Endothelial cell of umbilical vein (primary cell): Measurements from ENCODE around the gene AKR1C4. TPM values are rescaled to one million over a fixed set of nuclear protein-coding genes. Genes with fewer than 3 reads are reported as not detected.

ENCODE experiments used
- BruUV-seq: library from RNA; stranded (reverse); fragments of 400-500 nt; replicated peaks from 2 replicates; lab custom pipeline; 2021; lab: Mats Ljungman, UMichigan
- CTCF ChIA-PET: fragments of 300-600, 350-600 bp; sonication (Branson Sonifier 250); formaldehyde crosslinking; loops from one replicate; lab custom pipeline; 2021; ENCODE audit warnings: antibody characterized with exemption, inconsistent platforms; lab: Charles Lee
- POLR2A ChIA-PET: fragments of 300-600, 350-600 bp; sonication (Branson Sonifier 250); formaldehyde crosslinking; loops from one replicate; lab custom pipeline; 2021; ENCODE audit warnings: antibody characterized with exemption, inconsistent platforms; lab: Charles Lee
- DNase-seq: peaks from one replicate; pipeline ENCODE4 v3.0.0-alpha.2; 2011; ENCODE audit warnings: low read depth, low spot score
- FAIRE-seq: peaks from 2 replicates; lab custom pipeline; 2011; peaks lifted over from hg19 to GRCh38; lab: Jason Lieb, UNC
- H2AFZ ChIP-seq: 2 replicates; pipeline ENCODE4 v1.6.0; 2012; ENCODE audit warnings: low read depth, low read length, control low read depth, inconsistent platforms
- H3K27ac ChIP-seq: 2 replicates; pipeline ENCODE4 v1.5.1; 2011; ENCODE audit warnings: low read depth, mild to moderate bottlenecking, control low read depth, low read length, moderate library complexity; ENCODE audit not compliant: insufficient read depth
- H3K27me3 ChIP-seq, 2 experiments: 2 replicates each; pipeline versions ENCODE4 v1.6.0 to v1.6.1; 2011; ENCODE audit warnings: low read length in 2 of 2, mixed read lengths in 1 of 2; ENCODE audit not compliant: control insufficient read depth in 2 of 2, insufficient read depth in 2 of 2
- H3K36me3 ChIP-seq, 2 experiments: 2 replicates in 1 of 2; 3 replicates in 1 of 2; pipeline ENCODE4 v1.5.1; 2011; ENCODE audit warnings: low read length in 2 of 2, mild to moderate bottlenecking in 1 of 2, moderate library complexity in 1 of 2; ENCODE audit not compliant: control insufficient read depth in 2 of 2, insufficient read depth in 2 of 2; ENCODE audit errors: extremely low read depth in 1 of 2
- H3K4me1 ChIP-seq: 3 replicates; pipeline ENCODE4 v1.5.1; 2011; ENCODE audit warnings: mild to moderate bottlenecking, low read length; ENCODE audit not compliant: control insufficient read depth, insufficient read depth; ENCODE audit errors: extremely low read depth
- H3K4me2 ChIP-seq: 2 replicates; pipeline ENCODE4 v1.6.1; 2011; ENCODE audit warnings: low read length, control low read depth, mixed read lengths; ENCODE audit not compliant: insufficient read depth
- H3K4me3 ChIP-seq, 3 experiments: fragments of 200-600 bp in 1 of 3; sonication (generic), shearing (Covaris generic) in 1 of 3; replicated peaks in 1 of 3; 2 replicates each; pipeline ENCODE4 v1.5.1; 2011 to 2016; ENCODE audit warnings: control low read depth in 3 of 3, low read length in 3 of 3, mild to moderate bottlenecking in 2 of 3, inconsistent platforms in 1 of 3, low read depth in 1 of 3, moderate library complexity in 1 of 3; ENCODE audit not compliant: insufficient read depth in 1 of 3
- H3K79me2 ChIP-seq: 2 replicates; pipeline ENCODE4 v1.6.0; 2012; ENCODE audit warnings: low read length, inconsistent platforms; ENCODE audit not compliant: control insufficient read depth, insufficient read depth
- H3K9ac ChIP-seq: replicated peaks from 2 replicates; pipeline ENCODE3; 2011; ENCODE audit warnings: low read length, control low read depth; ENCODE audit not compliant: insufficient read depth; ENCODE audit errors: extremely low read depth
- H3K9me1 ChIP-seq: replicated peaks from 3 replicates; pipeline ENCODE4 v1.6.0; 2011; ENCODE audit warnings: mild to moderate bottlenecking, low read length; ENCODE audit not compliant: control insufficient read depth, insufficient read depth; ENCODE audit errors: extremely low read depth
- H3K9me3 ChIP-seq: replicated peaks from 2 replicates; pipeline ENCODE4 v1.5.1; 2012; ENCODE audit warnings: low read length, inconsistent platforms; ENCODE audit not compliant: control insufficient read depth, insufficient read depth
- H4K20me1 ChIP-seq: replicated peaks from 2 replicates; pipeline ENCODE3; 2011; ENCODE audit warnings: mild to moderate bottlenecking, low read length; ENCODE audit not compliant: control insufficient read depth, insufficient read depth; ENCODE audit errors: extremely low read depth
- CTCF ChIP-seq, 2 donors: IDR thresholded peaks; 1 replicate in 1 of 2; 2 replicates in 1 of 2; pipeline ENCODE4 v1.5.1; 2011; ENCODE audit warnings: low read length in 2 of 2, mild to moderate bottlenecking in 2 of 2, moderate library complexity in 2 of 2, control low read depth in 1 of 2, inconsistent platforms in 1 of 2, low read depth in 1 of 2; ENCODE audit not compliant: insufficient read depth in 1 of 2; ENCODE audit errors: extremely low read depth in 1 of 2
- EZH2 ChIP-seq: IDR thresholded peaks from 2 replicates; pipeline ENCODE4 v1.6.1; 2012; ENCODE audit warnings: borderline replicate concordance, low read depth, mild to moderate bottlenecking, moderate library complexity, low read length, inconsistent platforms; ENCODE audit not compliant: severe bottlenecking
- FOS ChIP-seq: IDR thresholded peaks from 2 replicates; pipeline ENCODE4 v1.6.1; 2011; ENCODE audit warnings: mild to moderate bottlenecking, low read length, moderate library complexity, borderline replicate concordance; ENCODE audit not compliant: insufficient read depth
- GATA2 ChIP-seq: IDR thresholded peaks from 2 replicates; pipeline ENCODE4 v1.7.0; 2011; ENCODE audit warnings: low read depth, mild to moderate bottlenecking, moderate library complexity, mixed read lengths, low read length; ENCODE audit not compliant: insufficient read length, insufficient read depth
- JUN ChIP-seq: IDR thresholded peaks from 2 replicates; pipeline ENCODE4 v1.6.1; 2011; ENCODE audit warnings: borderline replicate concordance, low read depth; ENCODE audit not compliant: insufficient read length, insufficient read depth
- MAX ChIP-seq: IDR thresholded peaks from 2 replicates; pipeline ENCODE4 v1.6.1; 2011; ENCODE audit not compliant: insufficient read depth, insufficient read length
- MYC ChIP-seq: IDR thresholded peaks from one replicate; pipeline ENCODE4 v1.6.1; 2011; ENCODE audit warnings: mild to moderate bottlenecking, low read depth, low read length
- POLR2A ChIP-seq: IDR thresholded peaks from 2 replicates; pipeline ENCODE4 v1.6.1; 2012; ENCODE audit warnings: low read depth, mild to moderate bottlenecking, control low read depth, low read length
- POLR2AphosphoS5 ChIP-seq: IDR thresholded peaks from 2 replicates; pipeline ENCODE4 v1.6.1; 2012; ENCODE audit warnings: low read depth, mild to moderate bottlenecking, control low read depth, low read length, moderate library complexity; ENCODE audit not compliant: insufficient read depth
- dilution Hi-C: fragments of 300-500 bp; cut with MboI; formaldehyde crosslinking; loops from one replicate; pipeline ENCODE4 v1.15.0; 2019; ENCODE audit warnings: low sequenced_read_pairs; ENCODE audit not compliant: extremely low pct_ligation_motif_present
- intact Hi-C: fragments of 100-400 bp; cut with micrococcal nuclease; formaldehyde crosslinking; loops from one replicate; pipeline ENCODE4 v1.10.0; 2022
- polyA plus RNA-seq, 4 experiments: library from polyadenylated mRNA; depleted of rRNA in 3 of 4; stranded (reverse) in 3 of 4; unstranded in 1 of 4; fragments of >200 nt; gene quantifications; 2 replicates each; pipeline versions ENCODE4 v1.2.1 to v1.2.3, GENCODE V29; 2011 to 2012; ENCODE audit warnings: missing spikeins in 1 of 4
- total RNA-seq: library from RNA; stranded (reverse); gene quantifications from 2 replicates; pipeline ENCODE4 v1.2.3, GENCODE V29; 2021

AKR1C4 gene
- total and polyA plus RNA-seq, 2 donors (not counting 3 experiments of a cell fraction or from before 2014, with no cell fraction given), result not detected

GRCh38 chr10:5265139-5265538 lies 68.5 kb downstream of the AKR1C4 start:
- no peaks in the 10 kb centered on the region for H3K79me2 ChIP-seq
- no TSS peak for BruUV-seq
- H3K27me3 ChIP-seq, result no peaks in the 10 kb centered on the region
- no peak overlapping the region for H3K27ac ChIP-seq
- ChIA-PET CTCF (no interaction called here), POLR2A (no interaction called here)
- no peak overlapping the region for H3K4me2 ChIP-seq
- dilution Hi-C loops (no loop called here), intact Hi-C loops (no loop called here)
- no peaks in the 10 kb centered on the region for H3K4me1 ChIP-seq
- H2AFZ ChIP-seq, result no peak overlapping the region
- FAIRE-seq (no peak), DNase-seq (no peak)
- H3K9me1 ChIP-seq, result no peaks in the 10 kb centered on the region
- no peak overlapping the region for H3K9ac ChIP-seq
- no peaks in the 10 kb centered on the region for H3K36me3 ChIP-seq
- no peaks in the 10 kb centered on the region for H3K9me3 ChIP-seq
- no peak overlapping the region for H3K4me3 ChIP-seq
- no peaks in the 10 kb centered on the region for H4K20me1 ChIP-seq
- TF ChIP-seq POLR2A (no peak), POLR2AphosphoS5 (no peak), CTCF (IDR thresholded peaks at IDR 0.05; ENCODE audit: extremely low read depth in 1 of 2, insufficient read depth in 1 of 2, low read depth in 1 of 2, low read length in 2 of 2) (no peak), GATA2 (no peak)

GRCh38 chr10:5266351-5266750 lies 69.7 kb downstream of the AKR1C4 start:
- no peak overlapping the region for H2AFZ ChIP-seq
- intact Hi-C loops, result no loop called here
- no peaks in the 10 kb centered on the region for H3K79me2 ChIP-seq
- CTCF ChIA-PET, result no interaction called here
- no peaks in the 10 kb centered on the region for H3K36me3 ChIP-seq
- H3K4me1 ChIP-seq, result no peaks in the 10 kb centered on the region
- no peaks in the 10 kb centered on the region for H3K9me1 ChIP-seq
- no peak overlapping the region for H3K4me2 ChIP-seq
- H3K4me3 ChIP-seq, result no peak overlapping the region
- no peak overlapping the region for H3K9ac ChIP-seq
- H3K27me3 ChIP-seq, result no peaks in the 10 kb centered on the region
- TF ChIP-seq JUN, result no peak
- TF ChIP-seq MYC, result no peak
- TF ChIP-seq POLR2A, result no peak
- TF ChIP-seq FOS, result no peak
- TF ChIP-seq MAX, result no peak
- no peak for TF ChIP-seq POLR2AphosphoS5
- no peak for TF ChIP-seq CTCF (IDR thresholded peaks at IDR 0.05; ENCODE audit: extremely low read depth in 1 of 2, insufficient read depth in 1 of 2, low read depth in 1 of 2, low read length in 2 of 2)
- no peak for TF ChIP-seq GATA2
- TF ChIP-seq EZH2, result no peak
- DNase-seq (no peak), FAIRE-seq (no peak)
- dilution Hi-C loops, result no loop called here
- no peaks in the 10 kb centered on the region for H4K20me1 ChIP-seq
- POLR2A ChIA-PET, result no interaction called here
- BruUV-seq, result no TSS peak
- no peaks in the 10 kb centered on the region for H3K9me3 ChIP-seq
- H3K27ac ChIP-seq, result no peak overlapping the region
